ENCODE measurements around the gene BPTF. TPM values are rescaled to one million over a fixed set of nuclear protein-coding genes. Genes with fewer than 3 reads are reported as not detected.

The BPTF gene
- total and polyA plus RNA-seq, 2 of the 8 experiments (the other 6 are each of a cell fraction or from before 2014, with no cell fraction given) = 107 to 228 TPM

DNA sequence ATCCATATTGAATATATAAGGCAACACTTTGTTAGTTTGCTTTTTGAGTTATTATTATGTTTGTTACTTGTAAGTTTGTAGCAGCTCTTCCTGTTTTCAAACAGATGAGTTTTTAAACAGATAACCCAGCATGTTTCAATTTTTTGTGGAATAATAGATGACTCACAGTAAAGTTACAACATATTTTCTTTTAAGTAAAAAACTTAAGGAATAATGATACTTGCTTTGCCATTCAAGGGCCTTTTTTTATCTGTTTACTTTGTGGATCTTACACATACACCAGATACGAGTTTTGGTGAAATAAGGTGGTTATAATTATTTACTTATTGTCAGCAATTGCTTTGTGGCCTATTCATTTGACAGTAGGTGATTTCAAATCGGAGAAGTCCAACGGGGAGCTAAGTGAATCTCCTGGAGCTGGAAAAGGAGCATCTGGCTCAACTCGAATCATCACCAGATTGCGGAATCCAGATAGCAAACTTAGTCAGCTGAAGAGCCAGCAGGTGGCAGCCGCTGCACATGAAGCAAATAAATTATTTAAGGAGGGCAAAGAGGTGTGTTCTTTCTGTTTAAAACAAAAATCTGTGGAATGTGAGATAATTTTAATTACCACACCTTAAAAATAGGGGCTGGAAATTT lies 66.3 kb downstream of the BPTF start:
- Histone ChIP-seq H3K4me1 (replicated peaks in 1 of 4; ENCODE audit: control insufficient read depth in 3 of 4, insufficient read depth in 4 of 4, low read length in 3 of 4) (no peaks in the 10 kb centered on the region), H3K36me3 (ENCODE audit: control insufficient read depth in 2 of 4, insufficient read depth in 4 of 4, low read length in 3 of 4) (peaks cover 5 to 58% (median 30%) of the 10 kb centered on the region in 4 experiments; a peak in 7 of 8 replicates), H3K79me1 (ENCODE audit: low read depth, low read length) (peaks cover 4% of the 10 kb centered on the region; the same call in 1 of the 2 replicates), H3K23ac (ENCODE audit: insufficient read length) (no peak overlapping the region), H4K20me1 (replicated peaks in 1 of 2; ENCODE audit: control insufficient read depth in 1 of 2, insufficient read depth in 2 of 2, low read length in 2 of 2) (peaks cover 0 to 3% of the 10 kb centered on the region in 2 experiments), H2BK20ac (ENCODE audit: low read length) (no peak overlapping the region), H3K4me2 (ENCODE audit: insufficient read depth in 1 of 2, low read depth in 2 of 2, low read length in 2 of 2) (no peak overlapping the region), H3K14ac (ENCODE audit: insufficient read length) (no peak overlapping the region), H3K27ac (ENCODE audit: low read depth, low read length) (no peak overlapping the region), H3K27me3 (replicated peaks in 1 of 4; ENCODE audit: control insufficient read depth in 3 of 4, extremely low read depth in 1 of 4, insufficient read depth in 3 of 4, low read length in 3 of 4) (no peaks in the 10 kb centered on the region), H2AFZ (ENCODE audit: low read length) (no peak overlapping the region), H2BK120ac (replicated peaks; ENCODE audit: low read depth, low read length) (no peak overlapping the region), H3K4me3 (ENCODE audit: extremely low read depth in 1 of 4, insufficient read depth in 2 of 4, low read depth in 3 of 4, low read length in 4 of 4) (no peak overlapping the region), H3K23me2 (ENCODE audit: low read depth, low read length) (no peaks in the 10 kb centered on the region), H2BK15ac (ENCODE audit: low read length) (no peak overlapping the region), H4K8ac (ENCODE audit: extremely low read depth, insufficient read depth, low read length) (no peak overlapping the region), H2BK5ac (ENCODE audit: low read depth, low read length) (no peak overlapping the region), H3K79me2 (ENCODE audit: control insufficient read depth in 1 of 2, insufficient read depth in 2 of 2, low read length in 2 of 2) (peaks cover 0 to 9% of the 10 kb centered on the region in 2 experiments; a peak in 1 of 4 replicates), H3K9me3 (ENCODE audit: insufficient read depth in 2 of 2, low read depth in 1 of 2, low read length in 1 of 2) (no peaks in the 10 kb centered on the region), H2BK12ac (ENCODE audit: low read depth, low read length) (no peak overlapping the region), H4K5ac (ENCODE audit: insufficient read length, low read depth, low read length) (no peak overlapping the region), H2AK5ac (ENCODE audit: low read depth, low read length) (no peak overlapping the region), H3K9ac (replicated peaks in 1 of 4; ENCODE audit: extremely low read depth in 1 of 4, low read depth in 3 of 4, low read length in 3 of 4) (no peak overlapping the region), H3K18ac (ENCODE audit: extremely low read depth, low read length) (no peak overlapping the region), H3K56ac (replicated peaks; ENCODE audit: insufficient read length, low read depth, low read length) (no peak overlapping the region), H3K4ac (replicated peaks; ENCODE audit: insufficient read length, low read depth, low read length) (no peak overlapping the region), H4K91ac (replicated peaks; ENCODE audit: insufficient read length, low read length) (no peak overlapping the region)
- ChIA-PET CTCF (ENCODE audit: partially characterized antibody) (interaction anchor here (0.7 to 1.4 kb wide), 3 partner anchors 11 to 67 kb away, joined by 3 to 4 read pairs (median 3); no protein-coding TSS in a partner anchor), POLR2A (ENCODE audit: partially characterized antibody) (interaction anchor here (0.7 to 0.9 kb wide), 2 partner anchors 9 to 11 kb away, joined by 3 read pairs; no protein-coding TSS in a partner anchor)
- DNase-seq (ENCODE audit: low read depth in 1 of 2, low spot score in 2 of 2) = no peak
- 89% methylated on average over 6 of the region's 6 CpGs; no CpG with 5 or more reads in 1 of the 2 experiments for WGBS, 2 experiments (ENCODE audit: extremely low coverage in 1 of 2, insufficient coverage in 1 of 2, insufficient read length in 1 of 2, insufficient replicate concordance in 2 of 2, low coverage in 1 of 2, low lambda C conversion rate in 2 of 2, missing lambda C conversion rate in 1 of 2)
- FAIRE-seq = no peak
- TF ChIP-seq EP300 (IDR thresholded peaks at IDR 0.05; ENCODE audit: borderline replicate concordance in 1 of 2, low read depth in 2 of 2, low read length in 2 of 2) = no peak
- TF ChIP-seq TCF12 (IDR thresholded peaks at IDR 0.05; ENCODE audit: low read depth, low read length) = no peak
- no peak for TF ChIP-seq MAFK (IDR thresholded peaks at IDR 0.05; ENCODE audit: low read depth, low read length)
